Esophagus (tissue), 2 donors: ENCODE data around the gene PTGES3. TPM values are rescaled to one million over a fixed set of nuclear protein-coding genes. Genes with fewer than 3 reads are reported as not detected.

Experiments
- H3K27ac ChIP-seq, 2 donors: one replicate each; pipeline ENCODE4 v1.5.1; 2013; ENCODE audit warnings: low read depth in 2 of 2, mild to moderate bottlenecking in 2 of 2, inconsistent platforms in 1 of 2, low read length in 1 of 2, moderate library complexity in 1 of 2
- H3K27me3 ChIP-seq, 2 donors: one replicate each; pipeline ENCODE4 v1.6.1; 2013; ENCODE audit warnings: low read length in 2 of 2, control low read depth in 1 of 2, mild to moderate bottlenecking in 1 of 2; ENCODE audit not compliant: insufficient read depth in 2 of 2, control insufficient read depth in 1 of 2
- H3K36me3 ChIP-seq, 2 donors: one replicate each; pipeline ENCODE4 v1.6.1; 2013; ENCODE audit warnings: low read length in 1 of 2; ENCODE audit not compliant: control insufficient read depth in 2 of 2, insufficient read depth in 2 of 2
- H3K4me1 ChIP-seq, 2 donors: one replicate each; pipeline ENCODE4 v1.6.1; 2013; ENCODE audit warnings: low read length in 1 of 2; ENCODE audit not compliant: control insufficient read depth in 2 of 2, insufficient read depth in 2 of 2
- H3K4me3 ChIP-seq, 2 donors: one replicate each; pipeline ENCODE4 v1.5.1; 2013; ENCODE audit warnings: low read length in 2 of 2, mild to moderate bottlenecking in 2 of 2, low read depth in 1 of 2, moderate library complexity in 1 of 2
- H3K9me3 ChIP-seq, 2 donors: one replicate each; pipeline ENCODE4 v1.6.1; 2013; ENCODE audit warnings: mild to moderate bottlenecking in 2 of 2, low read depth in 1 of 2, low read length in 1 of 2, moderate library complexity in 1 of 2; ENCODE audit not compliant: control insufficient read depth in 2 of 2, insufficient read depth in 1 of 2
- WGBS, 2 donors: extraction: QIAGEN DNeasy Blood & Tissue Kit; methylation state at CpG; one replicate each; pipeline ENCODE4 v1.1.7; 2013; 5-methylcytosine and 5-hydroxymethylcytosine counted together
- polyA plus RNA-seq, 2 donors: library from polyadenylated mRNA; stranded (reverse); fragments of 200-250 nt; gene quantifications; one replicate each; pipeline ENCODE4 v1.2.3, GENCODE V29; 2013
- donor health status: healthy with polysubstance abuse.
- donor health status: Bipolar disorder and iron deficiency.

Gene PTGES3
- polyA plus RNA-seq, 2 donors: 65.7 to 123 TPM

DNA sequence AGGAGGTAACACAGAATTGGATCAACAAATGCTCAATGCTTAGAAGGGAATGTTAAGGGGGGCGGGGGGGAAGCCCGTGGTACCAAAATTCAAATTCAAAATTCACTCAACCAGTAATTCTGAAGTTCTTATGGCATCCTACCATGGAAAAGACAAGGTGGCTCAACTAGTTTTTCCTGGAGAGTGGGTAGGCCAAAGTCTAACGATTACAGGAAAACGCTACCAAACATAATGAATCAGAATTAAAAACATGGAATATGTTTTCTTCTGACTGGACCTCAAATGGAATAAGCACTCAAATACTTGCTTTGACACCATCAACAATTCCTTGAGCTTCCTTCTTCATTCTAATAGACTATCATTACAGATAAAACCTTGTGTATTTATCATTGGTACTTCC is 34.7 kb upstream of the PTGES3 start:
- Histone ChIP-seq H3K4me1 (peaks cover 8 to 16% of the 10 kb centered on the region in 2 donors), H3K27ac (peak overlapping the region; percentile 2 to 85), H3K36me3 (peaks cover 0 to 8% of the 10 kb centered on the region in 2 donors), H3K27me3 (no peaks in the 10 kb centered on the region), H3K9me3 (no peaks in the 10 kb centered on the region), H3K4me3 (peak overlapping the region in 1 of 2 donors; percentile 33)
- WGBS, 2 donors: 31 to 43% methylated on average over 4 of the region's 4 CpGs

- peaks cover 11 to 16% of the 10 kb centered on the region in 2 donors for H3K4me1 ChIP-seq
- peak overlapping the region in 1 of 2 donors; percentile 21 for H3K4me3 ChIP-seq
- H3K27me3 ChIP-seq: no peaks in the 10 kb centered on the region
- H3K36me3 ChIP-seq: peaks cover 0 to 8% of the 10 kb centered on the region in 2 donors
- H3K9me3 ChIP-seq: no peaks in the 10 kb centered on the region
- H3K27ac ChIP-seq: peak overlapping the region; percentile 36 to 81
- WGBS, 2 donors: 11 to 24% methylated on average over 2 of the region's 2 CpGs
Measured at GRCh38 chr12:56721721-56722120, 33.6 kb upstream of the PTGES3 start.

DNA sequence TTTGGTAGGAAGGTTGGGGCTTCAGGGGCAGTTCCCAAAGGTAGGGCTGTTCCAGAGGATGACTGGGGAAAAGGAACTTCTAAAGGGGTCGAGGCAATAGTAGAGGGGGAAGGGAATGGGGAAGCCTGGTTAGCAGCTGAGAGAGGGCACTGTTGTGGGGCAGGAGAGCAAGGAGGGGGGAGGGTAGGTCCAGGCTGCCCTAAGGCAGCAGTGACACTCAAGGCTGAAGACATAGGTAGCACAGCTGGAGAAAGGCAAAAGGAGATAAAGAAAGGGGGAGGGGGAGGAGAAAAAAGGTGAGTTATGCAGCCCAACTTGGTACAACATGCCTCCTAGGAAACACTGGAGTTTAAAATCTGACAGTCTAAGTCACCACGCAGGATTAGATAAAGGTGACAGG is 33.1 kb upstream of the PTGES3 start:
- Histone ChIP-seq H3K36me3 (peaks cover 0 to 9% of the 10 kb centered on the region in 2 donors), H3K27me3 (no peaks in the 10 kb centered on the region), H3K9me3 (no peaks in the 10 kb centered on the region), H3K4me3 (peak overlapping the region in 1 of 2 donors; percentile 21), H3K27ac (peak overlapping the region; percentile 36 to 81), H3K4me1 (peaks cover 14 to 16% of the 10 kb centered on the region in 2 donors)
- WGBS, 2 donors: 41 to 55% methylated on average over 2 of the region's 2 CpGs

DNA sequence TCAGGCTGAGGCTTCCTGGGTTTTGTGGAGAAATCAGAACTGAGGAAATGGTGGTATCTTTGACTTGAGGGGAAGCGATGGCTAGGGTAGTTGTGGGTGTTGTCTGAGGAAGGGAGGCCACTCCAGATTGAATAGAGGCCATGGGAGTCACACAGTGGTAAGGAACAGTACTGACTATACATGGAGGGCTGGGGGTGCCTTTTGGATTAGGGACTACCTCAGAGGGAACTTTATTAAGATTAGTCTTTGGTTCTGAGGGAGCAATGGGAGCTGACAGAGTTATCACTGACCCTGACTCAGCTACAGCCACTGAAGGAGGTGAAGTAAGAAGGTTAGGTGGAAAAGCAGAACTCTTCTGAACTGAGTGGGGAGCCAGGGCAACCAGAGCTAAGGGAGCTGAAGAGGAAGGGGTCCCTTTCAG is 32.7 kb upstream of the PTGES3 start:
- peaks cover 0 to 14% of the 10 kb centered on the region in 2 donors for H3K36me3 ChIP-seq
- peak overlapping the region in 1 of 2 donors; percentile 21 for H3K4me3 ChIP-seq
- WGBS, 2 donors: 72 to 74% methylated on average over 1 of the region's 1 CpG

GRCh38 chr12:56719056-56719455 is 31.0 kb upstream of the PTGES3 start:
- Histone ChIP-seq H3K27ac (no peak overlapping the region), H3K36me3 (peaks cover 0 to 21% of the 10 kb centered on the region in 2 donors), H3K4me1 (peaks cover 14 to 19% of the 10 kb centered on the region in 2 donors)

More for the DNA sequence above, 32.7 kb upstream of the PTGES3 start:
- Histone ChIP-seq H3K27me3 (no peaks in the 10 kb centered on the region), H3K27ac (peak overlapping the region; percentile 36 to 81), H3K4me1 (peaks cover 14 to 18% of the 10 kb centered on the region in 2 donors), H3K9me3 (no peaks in the 10 kb centered on the region)

GRCh38 chr12:56718636-56719035 is 30.6 kb upstream of the PTGES3 start:
- Histone ChIP-seq H3K27ac (no peak overlapping the region), H3K9me3 (no peaks in the 10 kb centered on the region), H3K36me3 (peaks cover 0 to 21% of the 10 kb centered on the region in 2 donors), H3K27me3 (no peaks in the 10 kb centered on the region), H3K4me1 (peaks cover 14 to 19% of the 10 kb centered on the region in 2 donors), H3K4me3 (no peak overlapping the region)
- WGBS, 2 donors: 44 to 55% methylated on average over 4 of the region's 4 CpGs

More at GRCh38 chr12:56719056-56719455, 31.0 kb upstream of the PTGES3 start:
- Histone ChIP-seq H3K9me3 (no peaks in the 10 kb centered on the region), H3K4me3 (no peak overlapping the region), H3K27me3 (no peaks in the 10 kb centered on the region)

DNA sequence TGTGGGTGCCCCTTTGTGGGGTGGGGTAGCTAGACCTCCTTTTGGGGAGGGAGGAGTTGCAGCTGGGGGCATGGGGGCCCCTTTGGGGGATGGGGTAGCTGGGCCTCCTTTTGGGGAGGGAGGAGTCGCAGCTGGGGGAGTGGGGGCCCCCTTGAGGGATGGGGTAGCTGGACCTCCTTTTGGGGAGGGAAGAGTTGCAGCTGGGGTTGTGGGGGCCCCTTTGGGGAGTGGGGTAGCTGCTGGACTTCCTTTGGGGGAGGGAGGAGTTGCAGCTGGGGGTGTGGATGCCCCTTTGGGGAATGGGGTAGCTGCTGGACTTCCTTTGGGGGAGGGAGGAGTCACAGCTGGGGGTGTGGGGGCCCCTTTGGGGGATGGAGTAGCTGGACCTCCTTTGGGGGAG is 30.1 kb upstream of the PTGES3 start:
- peaks cover 14 to 19% of the 10 kb centered on the region in 2 donors for H3K4me1 ChIP-seq
- no peaks in the 10 kb centered on the region for H3K9me3 ChIP-seq
- peaks cover 0 to 23% of the 10 kb centered on the region in 2 donors for H3K36me3 ChIP-seq
- no peak overlapping the region for H3K4me3 ChIP-seq
- WGBS, 2 donors: 87 to 88% methylated on average over 1 of the region's 1 CpG
- H3K27me3 ChIP-seq: no peaks in the 10 kb centered on the region
- H3K27ac ChIP-seq: peak overlapping the region in 1 of 2 donors; percentile 22

- Histone ChIP-seq H3K4me3 (no peak overlapping the region), H3K9me3 (no peaks in the 10 kb centered on the region), H3K36me3 (peaks cover 0 to 27% of the 10 kb centered on the region in 2 donors), H3K27me3 (no peaks in the 10 kb centered on the region), H3K27ac (no peak overlapping the region), H3K4me1 (peaks cover 14 to 19% of the 10 kb centered on the region in 2 donors)
- 79 to 82% methylated on average over 4 of the region's 4 CpGs for WGBS, 2 donors
Measured at GRCh38 chr12:56716933-56717880, 29.1 kb upstream of the PTGES3 start.

GRCh38 chr12:56716458-56716857 is 28.4 kb upstream of the PTGES3 start:
- H3K27me3 ChIP-seq: no peaks in the 10 kb centered on the region
- no peaks in the 10 kb centered on the region for H3K9me3 ChIP-seq
- peaks cover 14 to 19% of the 10 kb centered on the region in 2 donors for H3K4me1 ChIP-seq
- H3K4me3 ChIP-seq: no peak overlapping the region
- H3K36me3 ChIP-seq: peaks cover 0 to 27% of the 10 kb centered on the region in 2 donors
- H3K27ac ChIP-seq: peak overlapping the region in 1 of 2 donors; percentile 1
- WGBS, 2 donors: 56 to 65% methylated on average over 1 of the region's 1 CpG
